ENCODE data around the gene SLC7A14.

SLC7A14 gene

DNA sequence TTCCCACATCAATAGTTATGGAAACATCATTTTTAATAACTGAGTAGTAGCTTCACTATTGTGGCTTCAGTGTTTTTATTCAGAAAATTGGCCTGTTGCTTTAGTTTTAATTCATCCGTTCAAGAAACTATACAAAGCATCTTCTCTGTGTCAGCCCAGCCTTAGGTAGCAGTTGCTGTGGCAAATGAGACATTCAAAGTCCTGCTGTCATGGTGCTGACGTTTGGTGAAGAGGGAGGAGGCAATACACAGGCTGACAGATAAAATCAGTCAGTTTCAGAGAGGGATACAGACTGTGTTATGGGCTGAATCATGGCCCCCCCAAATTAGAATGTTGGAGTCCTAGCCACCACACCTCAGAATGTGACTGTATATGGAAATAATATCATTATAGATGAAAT, 56.5 kb downstream of the SLC7A14 start:
- Histone ChIP-seq H2AFZ (ENCODE audit: low read length) (no peak overlapping the region), H3K27me3 (ENCODE audit: insufficient read depth, low read length, poor library complexity, severe bottlenecking) (no peaks in the 10 kb centered on the region), H3K36me3 (ENCODE audit: insufficient read depth, low read length) (no peaks in the 10 kb centered on the region), H4K20me1 (ENCODE audit: insufficient read depth, low read length, poor library complexity, severe bottlenecking) (no peaks in the 10 kb centered on the region), H3K4me2 (ENCODE audit: low read depth, low read length, poor library complexity, severe bottlenecking) (no peak overlapping the region), H3K79me2 (ENCODE audit: insufficient read depth, low read length) (no peaks in the 10 kb centered on the region), H3K9me3 (ENCODE audit: insufficient read depth, low read depth, low read length) (no peaks in the 10 kb centered on the region), H3K4me1 (ENCODE audit: insufficient read depth, low read length, poor library complexity, severe bottlenecking) (peaks cover 4% of the 10 kb centered on the region), H3K9me2 (replicated peaks; ENCODE audit: low read depth, low read length) (no peaks in the 10 kb centered on the region), H3K4me3 (ENCODE audit: low read length, poor library complexity, severe bottlenecking) (no peak overlapping the region), H3F3A (ENCODE audit: low read depth) (no peaks in the 10 kb centered on the region), H3K9ac (ENCODE audit: low read depth, low read length, poor library complexity, severe bottlenecking) (no peak overlapping the region)
- TF ChIP-seq, protein P1, sequence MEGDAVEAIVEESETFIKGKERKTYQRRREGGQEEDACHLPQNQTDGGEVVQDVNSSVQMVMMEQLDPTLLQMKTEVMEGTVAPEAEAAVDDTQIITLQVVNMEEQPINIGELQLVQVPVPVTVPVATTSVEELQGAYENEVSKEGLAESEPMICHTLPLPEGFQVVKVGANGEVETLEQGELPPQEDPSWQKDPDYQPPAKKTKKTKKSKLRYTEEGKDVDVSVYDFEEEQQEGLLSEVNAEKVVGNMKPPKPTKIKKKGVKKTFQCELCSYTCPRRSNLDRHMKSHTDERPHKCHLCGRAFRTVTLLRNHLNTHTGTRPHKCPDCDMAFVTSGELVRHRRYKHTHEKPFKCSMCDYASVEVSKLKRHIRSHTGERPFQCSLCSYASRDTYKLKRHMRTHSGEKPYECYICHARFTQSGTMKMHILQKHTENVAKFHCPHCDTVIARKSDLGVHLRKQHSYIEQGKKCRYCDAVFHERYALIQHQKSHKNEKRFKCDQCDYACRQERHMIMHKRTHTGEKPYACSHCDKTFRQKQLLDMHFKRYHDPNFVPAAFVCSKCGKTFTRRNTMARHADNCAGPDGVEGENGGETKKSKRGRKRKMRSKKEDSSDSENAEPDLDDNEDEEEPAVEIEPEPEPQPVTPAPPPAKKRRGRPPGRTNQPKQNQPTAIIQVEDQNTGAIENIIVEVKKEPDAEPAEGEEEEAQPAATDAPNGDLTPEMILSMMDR (conservative IDR thresholded peaks at IDR 0.05; ENCODE audit: low read length): no peak
- no peak for TF ChIP-seq EZH2phosphoT487 (IDR thresholded peaks at IDR 0.05; ENCODE audit: borderline replicate concordance)

DNA sequence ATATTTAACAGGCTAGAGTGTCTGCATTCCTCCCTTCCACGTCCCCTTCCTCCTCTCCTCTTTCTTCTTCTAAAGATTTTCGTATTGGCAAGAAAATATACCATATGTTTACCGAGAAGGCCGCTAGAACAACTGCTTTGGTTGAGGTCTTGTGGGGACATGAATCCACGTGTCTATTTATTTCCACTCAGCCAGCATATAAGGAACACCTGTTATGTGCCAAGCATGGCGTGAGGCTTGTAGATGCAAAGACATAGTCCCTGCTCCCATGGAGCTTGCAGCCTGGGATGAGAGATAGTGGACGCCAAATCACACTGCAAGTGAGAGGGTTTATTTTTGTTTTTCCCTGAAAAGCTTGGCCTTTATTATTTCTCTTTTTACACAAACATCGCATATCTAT, 57.1 kb downstream of the SLC7A14 start:
- no peaks in the 10 kb centered on the region for H3K27me3 ChIP-seq (ENCODE audit: insufficient read depth, low read length, poor library complexity, severe bottlenecking)
- no peaks in the 10 kb centered on the region for H3K9me3 ChIP-seq (ENCODE audit: insufficient read depth, low read depth, low read length)
- no peaks in the 10 kb centered on the region for H4K20me1 ChIP-seq (ENCODE audit: insufficient read depth, low read length, poor library complexity, severe bottlenecking)
- H3K4me2 ChIP-seq (ENCODE audit: low read depth, low read length, poor library complexity, severe bottlenecking): no peak overlapping the region
- H3F3A ChIP-seq (ENCODE audit: low read depth): no peaks in the 10 kb centered on the region
- no peaks in the 10 kb centered on the region for H3K9me2 ChIP-seq (replicated peaks; ENCODE audit: low read depth, low read length)
- TF ChIP-seq, protein P1 (conservative IDR thresholded peaks at IDR 0.05; ENCODE audit: low read length): no peak
- TF ChIP-seq EZH2phosphoT487 (IDR thresholded peaks at IDR 0.05; ENCODE audit: borderline replicate concordance): no peak
- no peak overlapping the region for H2AFZ ChIP-seq (ENCODE audit: low read length)
- no peak overlapping the region for H3K9ac ChIP-seq (ENCODE audit: low read depth, low read length, poor library complexity, severe bottlenecking)
- no peak overlapping the region for H3K4me3 ChIP-seq (ENCODE audit: low read length, poor library complexity, severe bottlenecking)
- no peaks in the 10 kb centered on the region for H3K79me2 ChIP-seq (ENCODE audit: insufficient read depth, low read length)
- H3K4me1 ChIP-seq (ENCODE audit: insufficient read depth, low read length, poor library complexity, severe bottlenecking): peaks cover 8% of the 10 kb centered on the region
- no peaks in the 10 kb centered on the region for H3K36me3 ChIP-seq (ENCODE audit: insufficient read depth, low read length)

DNA sequence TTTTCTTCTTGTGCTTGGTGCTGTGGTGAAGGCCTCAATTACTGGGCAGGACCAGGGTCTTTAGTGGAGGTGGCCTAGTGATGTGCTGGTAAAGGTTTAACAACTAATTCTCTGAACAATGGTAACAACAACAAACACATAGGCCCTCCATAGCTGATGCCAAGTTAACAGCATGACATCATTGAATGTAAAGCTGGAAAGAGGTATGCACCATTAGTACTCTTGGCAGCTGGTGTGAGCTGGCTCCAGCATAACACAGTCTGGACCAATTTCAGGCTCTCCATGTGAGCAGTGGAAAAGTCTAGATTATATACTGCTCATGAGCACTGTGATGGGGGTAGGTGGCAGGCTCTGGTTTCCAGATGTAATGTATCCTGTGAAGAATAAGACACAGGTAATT, 61.8 kb downstream of the SLC7A14 start:
- Histone ChIP-seq H2AFZ (ENCODE audit: low read length) (no peak overlapping the region), H3F3A (ENCODE audit: low read depth) (peaks cover 5% of the 10 kb centered on the region; the same call in 1 of the 2 replicates), H4K20me1 (ENCODE audit: insufficient read depth, low read length, poor library complexity, severe bottlenecking) (no peaks in the 10 kb centered on the region), H3K36me3 (ENCODE audit: insufficient read depth, low read length) (no peaks in the 10 kb centered on the region), H3K27me3 (ENCODE audit: insufficient read depth, low read length, poor library complexity, severe bottlenecking) (no peaks in the 10 kb centered on the region), H3K9me3 (ENCODE audit: insufficient read depth, low read depth, low read length) (no peaks in the 10 kb centered on the region), H3K4me2 (ENCODE audit: low read depth, low read length, poor library complexity, severe bottlenecking) (no peak overlapping the region), H3K4me3 (ENCODE audit: low read length, poor library complexity, severe bottlenecking) (no peak overlapping the region), H3K9me2 (replicated peaks; ENCODE audit: low read depth, low read length) (no peaks in the 10 kb centered on the region), H3K9ac (ENCODE audit: low read depth, low read length, poor library complexity, severe bottlenecking) (no peak overlapping the region), H3K79me2 (ENCODE audit: insufficient read depth, low read length) (no peaks in the 10 kb centered on the region), H3K4me1 (ENCODE audit: insufficient read depth, low read length, poor library complexity, severe bottlenecking) (peaks cover 38% of the 10 kb centered on the region)
- no peak for TF ChIP-seq EZH2phosphoT487 (IDR thresholded peaks at IDR 0.05; ENCODE audit: borderline replicate concordance)
- TF ChIP-seq, protein P1 (conservative IDR thresholded peaks at IDR 0.05; ENCODE audit: low read length): no peak
